Liver (tissue), 9 donors: ENCODE measurements around the gene ZBTB7B. TPM values are rescaled to one million over a fixed set of nuclear protein-coding genes. Genes with fewer than 3 reads are reported as not detected.
A peak's percentile ranks its signal among the peaks of the same experiment; 100 is the strongest.

Source experiments
- DNase-seq: peaks from one replicate; pipeline ENCODE4 v3.0.0-alpha.2; 2017; ENCODE audit warnings: low spot score
- H3K27ac ChIP-seq, 2 donors: one replicate each; pipeline ENCODE4 v1.7.0; 2013; ENCODE audit warnings: inconsistent platforms in 2 of 2, low read length in 2 of 2, control low read depth in 1 of 2, low read depth in 1 of 2, mild to moderate bottlenecking in 1 of 2
- H3K27me3 ChIP-seq, 4 donors: one replicate each; pipeline versions ENCODE4 v1.6.1 to v1.7.0; 2013; ENCODE audit warnings: low read length in 3 of 4, inconsistent platforms in 1 of 4, mild to moderate bottlenecking in 1 of 4, moderate library complexity in 1 of 4; ENCODE audit not compliant: control insufficient read depth in 4 of 4, insufficient read depth in 4 of 4
- H3K36me3 ChIP-seq, 4 donors: one replicate each; pipeline versions ENCODE4 v1.6.1 to v1.7.0; 2013; ENCODE audit warnings: low read length in 3 of 4, mild to moderate bottlenecking in 3 of 4, low read depth in 1 of 4, moderate library complexity in 1 of 4; ENCODE audit not compliant: control insufficient read depth in 4 of 4, insufficient read depth in 3 of 4
- H3K4me1 ChIP-seq, 4 donors: one replicate each; pipeline versions ENCODE4 v1.6.1 to v1.7.0; 2013; ENCODE audit warnings: low read length in 3 of 4, mild to moderate bottlenecking in 3 of 4, moderate library complexity in 1 of 4; ENCODE audit not compliant: control insufficient read depth in 4 of 4, insufficient read depth in 4 of 4
- H3K4me3 ChIP-seq, 3 donors: one replicate each; pipeline versions ENCODE4 v1.6.1 to v1.7.0; 2013; ENCODE audit warnings: low read length in 3 of 3, control low read depth in 1 of 3, low read depth in 1 of 3, mild to moderate bottlenecking in 1 of 3
- H3K9ac ChIP-seq, 2 donors: one replicate each; pipeline ENCODE4 v1.7.0; 2013; ENCODE audit warnings: low read length in 2 of 2, mild to moderate bottlenecking in 2 of 2, moderate library complexity in 2 of 2, control low read depth in 1 of 2, low read depth in 1 of 2
- H3K9me3 ChIP-seq, 4 donors: one replicate each; pipeline versions ENCODE4 v1.6.1 to v1.7.0; 2013; ENCODE audit warnings: low read length in 3 of 4; ENCODE audit not compliant: control insufficient read depth in 4 of 4
- EGR1 ChIP-seq, 2 donors: IDR thresholded peaks; 2 replicates each; pipeline ENCODE4 v1.6.1; 2016 to 2018; ENCODE audit warnings: antibody characterized with exemption in 2 of 2, low read depth in 2 of 2
- FOXA1 ChIP-seq: IDR thresholded peaks from 2 replicates; pipeline ENCODE4 v1.6.1; 2016; ENCODE audit warnings: antibody characterized with exemption
- FOXA2 ChIP-seq: IDR thresholded peaks from 2 replicates; pipeline ENCODE4 v1.6.1; 2016; ENCODE audit warnings: antibody characterized with exemption
- GABPA ChIP-seq, 2 donors: IDR thresholded peaks in 1 of 2; conservative IDR thresholded peaks in 1 of 2; 2 replicates each; pipeline ENCODE4 v1.6.1; 2016; ENCODE audit warnings: antibody characterized with exemption in 2 of 2, mild to moderate bottlenecking in 1 of 2, moderate library complexity in 1 of 2
- HNF4A ChIP-seq, 2 donors: conservative IDR thresholded peaks; 2 replicates each; pipeline ENCODE4 v1.6.1; 2016; ENCODE audit warnings: antibody characterized with exemption in 2 of 2, mild to moderate bottlenecking in 2 of 2
- HNF4G ChIP-seq: IDR thresholded peaks from 2 replicates; pipeline ENCODE4 v1.6.1; 2016; ENCODE audit warnings: antibody characterized with exemption
- JUND ChIP-seq, 2 donors: IDR thresholded peaks; 2 replicates each; pipeline ENCODE4 v1.6.1; 2016; ENCODE audit warnings: antibody characterized with exemption in 2 of 2
- NR2F2 ChIP-seq: IDR thresholded peaks from 2 replicates; pipeline ENCODE4 v1.6.1; 2016; ENCODE audit warnings: antibody characterized with exemption
- RAD21 ChIP-seq, 2 donors: IDR thresholded peaks; 2 replicates each; pipeline ENCODE4 v1.6.1; 2016; ENCODE audit warnings: antibody characterized with exemption in 2 of 2, mild to moderate bottlenecking in 2 of 2
- RXRA ChIP-seq, 2 donors: IDR thresholded peaks; 2 replicates each; pipeline ENCODE4 v1.6.1; 2017 to 2018; ENCODE audit warnings: antibody characterized with exemption in 2 of 2, mild to moderate bottlenecking in 1 of 2
- SP1 ChIP-seq: IDR thresholded peaks from 2 replicates; pipeline ENCODE4 v1.6.1; 2018; ENCODE audit warnings: antibody characterized with exemption, mild to moderate bottlenecking
- TAF1 ChIP-seq: conservative IDR thresholded peaks from 2 replicates; pipeline ENCODE4 v1.6.1; 2016; ENCODE audit warnings: antibody characterized with exemption, mild to moderate bottlenecking
- YY1 ChIP-seq: IDR thresholded peaks from 2 replicates; pipeline ENCODE4 v1.6.1; 2016; ENCODE audit warnings: antibody characterized with exemption, mild to moderate bottlenecking
- WGBS: extraction: QIAGEN DNeasy Blood & Tissue Kit; methylation state at CpG from one replicate; pipeline ENCODE4 v1.1.7; 2013; 5-methylcytosine and 5-hydroxymethylcytosine counted together
- polyA plus RNA-seq, 2 donors: library from polyadenylated mRNA; stranded (reverse) in 1 of 2; unstranded in 1 of 2; fragments of 200-250 nt in 1 of 2; fragments of >200 nt in 1 of 2; fragmentation: Nextera tagmentation in 1 of 2; extraction: Ambion mirVana in 1 of 2; gene quantifications; one replicate each; pipeline versions ENCODE4 v1.2.1 to v1.2.3, GENCODE V29; 2013 to 2015
- total RNA-seq, 2 donors: library from RNA; depleted of rRNA; stranded (reverse); fragments of >200 nt; gene quantifications; one replicate each; pipeline ENCODE4 v1.2.3, GENCODE V29; 2014
- TF ChIP-seq, protein P1 (sequence below): IDR thresholded peaks from 2 replicates; pipeline ENCODE4 v1.6.1; 2016; ENCODE audit warnings: antibody characterized with exemption
- TF ChIP-seq, protein P2 (sequence below): IDR thresholded peaks from 2 replicates; pipeline ENCODE4 v1.6.1; 2016; ENCODE audit warnings: antibody characterized with exemption, mild to moderate bottlenecking
- TF ChIP-seq, protein P3 (sequence below): fragments of 150-350 bp; IDR thresholded peaks from 2 replicates; pipeline ENCODE4 v1.5.1; 2017; ENCODE audit warnings: improper control_type of control experiment, low read depth, low read length; ENCODE audit not compliant: missing input control
- TF ChIP-seq, protein P4 (sequence below): IDR thresholded peaks from 2 replicates; pipeline ENCODE4 v1.6.1; 2016; ENCODE audit warnings: antibody characterized with exemption
- TF ChIP-seq, protein P5 (sequence below): IDR thresholded peaks from 2 replicates; pipeline ENCODE4 v1.6.1; 2016; ENCODE audit warnings: antibody characterized with exemption
- donor health status: healthy.
- donor health status: healthy.
- donor health status: healthy.
- donor health status: healthy.
- donor health status: healthy.

The ZBTB7B gene
- total and polyA plus RNA-seq, 4 donors = 7.0 to 50.2 (median 21.1) TPM

DNA sequence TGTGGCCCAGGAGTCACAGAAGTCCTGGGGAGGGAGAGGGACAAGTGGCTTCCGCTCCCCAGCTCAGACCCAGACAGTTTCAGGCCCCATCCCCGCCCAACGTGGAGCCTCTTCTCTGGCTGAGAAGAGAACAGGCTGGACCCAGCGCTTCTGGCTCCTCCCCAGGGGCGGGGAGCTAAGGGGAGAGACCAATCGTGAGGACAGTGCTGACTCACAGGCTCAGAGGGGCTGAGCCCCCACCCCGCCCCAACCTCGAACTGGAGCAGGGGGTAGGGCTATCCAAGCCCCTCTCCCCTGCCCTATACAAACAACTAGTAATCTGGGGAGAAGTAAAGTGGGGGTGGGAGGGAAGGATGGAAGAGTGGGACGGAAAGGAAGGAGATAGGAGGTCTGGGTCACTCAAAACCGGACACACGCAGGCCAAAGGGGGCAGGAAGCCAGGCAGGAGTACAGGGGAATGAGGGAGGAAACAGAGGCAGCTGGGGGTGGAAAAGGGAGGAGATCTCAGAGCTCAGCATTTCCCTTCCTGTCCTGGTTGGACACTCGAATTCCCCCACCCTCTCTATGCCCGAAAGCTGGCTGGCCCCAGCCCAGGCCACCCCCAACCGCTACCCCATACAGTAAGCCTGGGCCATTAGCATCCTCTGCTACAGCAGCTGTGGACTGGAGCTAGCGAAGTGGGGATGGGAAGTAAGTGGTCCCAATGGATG, 31.8 kb upstream of the ZBTB7B start, which contains the start of gene SHC1 (continued):
- TF ChIP-seq, protein P1, sequence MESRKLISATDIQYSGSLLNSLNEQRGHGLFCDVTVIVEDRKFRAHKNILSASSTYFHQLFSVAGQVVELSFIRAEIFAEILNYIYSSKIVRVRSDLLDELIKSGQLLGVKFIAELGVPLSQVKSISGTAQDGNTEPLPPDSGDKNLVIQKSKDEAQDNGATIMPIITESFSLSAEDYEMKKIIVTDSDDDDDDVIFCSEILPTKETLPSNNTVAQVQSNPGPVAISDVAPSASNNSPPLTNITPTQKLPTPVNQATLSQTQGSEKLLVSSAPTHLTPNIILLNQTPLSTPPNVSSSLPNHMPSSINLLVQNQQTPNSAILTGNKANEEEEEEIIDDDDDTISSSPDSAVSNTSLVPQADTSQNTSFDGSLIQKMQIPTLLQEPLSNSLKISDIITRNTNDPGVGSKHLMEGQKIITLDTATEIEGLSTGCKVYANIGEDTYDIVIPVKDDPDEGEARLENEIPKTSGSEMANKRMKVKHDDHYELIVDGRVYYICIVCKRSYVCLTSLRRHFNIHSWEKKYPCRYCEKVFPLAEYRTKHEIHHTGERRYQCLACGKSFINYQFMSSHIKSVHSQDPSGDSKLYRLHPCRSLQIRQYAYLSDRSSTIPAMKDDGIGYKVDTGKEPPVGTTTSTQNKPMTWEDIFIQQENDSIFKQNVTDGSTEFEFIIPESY = no peak
- TF ChIP-seq FOXA2 (no peak), SP1 (peak; percentile 41), HNF4A (conservative IDR thresholded peaks at IDR 0.05) (peak in 1 of 2 donors; percentile 23), RAD21 (IDR thresholded peaks at IDR 0.05) (peak in 1 of 2 donors; percentile 54), TAF1 (peak; percentile 22), JUND (IDR thresholded peaks at IDR 0.05) (peak in 1 of 2 donors; percentile 71)

DNA sequence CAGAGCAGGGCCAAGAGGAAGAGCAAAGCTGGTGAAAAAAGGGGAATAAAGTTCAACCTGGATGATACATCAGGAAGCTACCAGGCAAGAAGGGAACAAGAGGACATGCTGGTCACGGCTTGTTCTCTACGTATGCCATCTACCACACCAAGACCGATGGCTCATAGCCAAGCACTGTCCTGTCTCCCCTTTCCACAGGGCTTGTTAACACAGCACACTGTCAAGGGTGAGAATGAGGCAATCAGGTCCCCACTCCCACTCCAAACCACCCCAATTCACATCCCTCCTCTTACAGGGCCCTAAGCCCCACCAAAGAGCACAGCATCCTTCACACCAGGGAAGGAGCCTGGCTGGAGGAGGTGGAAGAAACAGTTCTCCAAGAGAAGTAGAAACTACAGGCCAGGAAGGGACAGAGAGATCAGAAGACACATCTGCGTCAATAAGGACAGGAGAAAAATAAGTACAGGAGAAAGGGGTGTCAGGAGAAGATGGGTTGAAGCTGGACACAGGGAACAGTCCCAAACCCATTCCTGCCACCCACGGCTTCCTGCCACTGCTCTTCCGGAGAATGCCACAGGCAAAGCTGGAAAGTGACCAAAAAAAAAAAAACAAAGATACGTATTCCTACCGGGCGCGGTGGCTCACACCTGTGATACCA, 31.1 kb upstream of the ZBTB7B start:
- no peaks in the 10 kb centered on the region for H3K27me3 ChIP-seq
- H3K9me3 ChIP-seq = no peaks in the 10 kb centered on the region
- 27% methylated on average over 10 of the region's 10 CpGs for WGBS
- peak overlapping the region; percentile 89 to 99 for H3K27ac ChIP-seq
- TF ChIP-seq, protein P2, sequence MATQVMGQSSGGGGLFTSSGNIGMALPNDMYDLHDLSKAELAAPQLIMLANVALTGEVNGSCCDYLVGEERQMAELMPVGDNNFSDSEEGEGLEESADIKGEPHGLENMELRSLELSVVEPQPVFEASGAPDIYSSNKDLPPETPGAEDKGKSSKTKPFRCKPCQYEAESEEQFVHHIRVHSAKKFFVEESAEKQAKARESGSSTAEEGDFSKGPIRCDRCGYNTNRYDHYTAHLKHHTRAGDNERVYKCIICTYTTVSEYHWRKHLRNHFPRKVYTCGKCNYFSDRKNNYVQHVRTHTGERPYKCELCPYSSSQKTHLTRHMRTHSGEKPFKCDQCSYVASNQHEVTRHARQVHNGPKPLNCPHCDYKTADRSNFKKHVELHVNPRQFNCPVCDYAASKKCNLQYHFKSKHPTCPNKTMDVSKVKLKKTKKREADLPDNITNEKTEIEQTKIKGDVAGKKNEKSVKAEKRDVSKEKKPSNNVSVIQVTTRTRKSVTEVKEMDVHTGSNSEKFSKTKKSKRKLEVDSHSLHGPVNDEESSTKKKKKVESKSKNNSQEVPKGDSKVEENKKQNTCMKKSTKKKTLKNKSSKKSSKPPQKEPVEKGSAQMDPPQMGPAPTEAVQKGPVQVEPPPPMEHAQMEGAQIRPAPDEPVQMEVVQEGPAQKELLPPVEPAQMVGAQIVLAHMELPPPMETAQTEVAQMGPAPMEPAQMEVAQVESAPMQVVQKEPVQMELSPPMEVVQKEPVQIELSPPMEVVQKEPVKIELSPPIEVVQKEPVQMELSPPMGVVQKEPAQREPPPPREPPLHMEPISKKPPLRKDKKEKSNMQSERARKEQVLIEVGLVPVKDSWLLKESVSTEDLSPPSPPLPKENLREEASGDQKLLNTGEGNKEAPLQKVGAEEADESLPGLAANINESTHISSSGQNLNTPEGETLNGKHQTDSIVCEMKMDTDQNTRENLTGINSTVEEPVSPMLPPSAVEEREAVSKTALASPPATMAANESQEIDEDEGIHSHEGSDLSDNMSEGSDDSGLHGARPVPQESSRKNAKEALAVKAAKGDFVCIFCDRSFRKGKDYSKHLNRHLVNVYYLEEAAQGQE = no peak
- TF ChIP-seq EGR1 (IDR thresholded peaks at IDR 0.05; ENCODE audit: low read depth in 2 of 2) = no peak
- peak overlapping the region; percentile 17 to 55 for H3K9ac ChIP-seq
- no peak for DNase-seq
- peak overlapping the region; percentile 9 to 50 (median 29) for H3K4me3 ChIP-seq
- H3K36me3 ChIP-seq = peaks cover 4 to 20% (median 14%) of the 10 kb centered on the region in 4 donors
- peaks cover 13 to 44% (median 30%) of the 10 kb centered on the region in 4 donors for H3K4me1 ChIP-seq

DNA sequence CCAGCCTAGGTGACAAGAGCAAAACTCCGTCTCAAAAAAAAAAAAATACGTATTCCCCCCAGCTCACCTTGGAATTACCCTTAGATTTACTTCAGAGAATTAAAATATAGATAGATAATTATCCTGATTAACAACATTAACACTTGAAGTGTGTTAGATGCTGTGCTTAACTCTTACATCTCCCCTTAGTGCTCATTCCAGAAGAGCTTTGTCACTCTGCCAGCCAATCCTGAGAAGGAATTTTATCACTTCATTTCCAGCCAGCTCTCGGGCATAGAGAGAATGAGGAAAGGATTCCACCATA, 30.4 kb upstream of the ZBTB7B start:
- H3K9me3 ChIP-seq = no peaks in the 10 kb centered on the region
- peak overlapping the region in 2 of 3 donors; percentile 10 to 87 for H3K4me3 ChIP-seq
- peaks cover 4 to 13% (median 9%) of the 10 kb centered on the region in 4 donors for H3K36me3 ChIP-seq
- WGBS = 56% methylated on average over 3 of the region's 3 CpGs
- H3K9ac ChIP-seq = peak overlapping the region; percentile 43 to 92
- H3K27ac ChIP-seq = peak overlapping the region; percentile 89 to 99
- H3K4me1 ChIP-seq = peaks cover 13 to 44% (median 31%) of the 10 kb centered on the region in 4 donors
- DNase-seq = no peak
- H3K27me3 ChIP-seq = no peaks in the 10 kb centered on the region
- TF ChIP-seq, protein P3, sequence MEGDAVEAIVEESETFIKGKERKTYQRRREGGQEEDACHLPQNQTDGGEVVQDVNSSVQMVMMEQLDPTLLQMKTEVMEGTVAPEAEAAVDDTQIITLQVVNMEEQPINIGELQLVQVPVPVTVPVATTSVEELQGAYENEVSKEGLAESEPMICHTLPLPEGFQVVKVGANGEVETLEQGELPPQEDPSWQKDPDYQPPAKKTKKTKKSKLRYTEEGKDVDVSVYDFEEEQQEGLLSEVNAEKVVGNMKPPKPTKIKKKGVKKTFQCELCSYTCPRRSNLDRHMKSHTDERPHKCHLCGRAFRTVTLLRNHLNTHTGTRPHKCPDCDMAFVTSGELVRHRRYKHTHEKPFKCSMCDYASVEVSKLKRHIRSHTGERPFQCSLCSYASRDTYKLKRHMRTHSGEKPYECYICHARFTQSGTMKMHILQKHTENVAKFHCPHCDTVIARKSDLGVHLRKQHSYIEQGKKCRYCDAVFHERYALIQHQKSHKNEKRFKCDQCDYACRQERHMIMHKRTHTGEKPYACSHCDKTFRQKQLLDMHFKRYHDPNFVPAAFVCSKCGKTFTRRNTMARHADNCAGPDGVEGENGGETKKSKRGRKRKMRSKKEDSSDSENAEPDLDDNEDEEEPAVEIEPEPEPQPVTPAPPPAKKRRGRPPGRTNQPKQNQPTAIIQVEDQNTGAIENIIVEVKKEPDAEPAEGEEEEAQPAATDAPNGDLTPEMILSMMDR = no peak
- TF ChIP-seq JUND (IDR thresholded peaks at IDR 0.05) (no peak), EGR1 (IDR thresholded peaks at IDR 0.05; ENCODE audit: low read depth in 2 of 2) (no peak), NR2F2 (no peak), TAF1 (no peak), HNF4G (no peak), YY1 (no peak), GABPA (IDR thresholded peaks at IDR 0.05 in 1 of 2, conservative IDR thresholded peaks at IDR 0.05 in 1 of 2) (no peak), FOXA2 (no peak), RAD21 (IDR thresholded peaks at IDR 0.05) (no peak), HNF4A (conservative IDR thresholded peaks at IDR 0.05) (no peak), RXRA (IDR thresholded peaks at IDR 0.05) (no peak), FOXA1 (no peak), SP1 (no peak)
- TF ChIP-seq, protein P1 = no peak
- TF ChIP-seq, protein P4, sequence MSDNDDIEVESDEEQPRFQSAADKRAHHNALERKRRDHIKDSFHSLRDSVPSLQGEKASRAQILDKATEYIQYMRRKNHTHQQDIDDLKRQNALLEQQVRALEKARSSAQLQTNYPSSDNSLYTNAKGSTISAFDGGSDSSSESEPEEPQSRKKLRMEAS = no peak
- TF ChIP-seq, protein P5, sequence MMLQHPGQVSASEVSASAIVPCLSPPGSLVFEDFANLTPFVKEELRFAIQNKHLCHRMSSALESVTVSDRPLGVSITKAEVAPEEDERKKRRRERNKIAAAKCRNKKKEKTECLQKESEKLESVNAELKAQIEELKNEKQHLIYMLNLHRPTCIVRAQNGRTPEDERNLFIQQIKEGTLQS = no peak
